Activated naive CD8-positive, alpha-beta T cell treated with anti-CD3 and anti-CD28 coated beads, Interleukin-2, amount 50 U/mL, for 16 hours (primary cell): ENCODE results near the gene SRD5A2.
"Not testable (repeated sequence)": the region's sequence is repeated elsewhere in the genome, so short reads cannot be mapped to it uniquely, and the experiment has no call there.

Source experiments
- DNase-seq: peaks from one replicate; pipeline ENCODE4 v3.0.0-alpha.2; 2020; ENCODE audit warnings: low read depth, low spot score

The SRD5A2 gene

DNA sequence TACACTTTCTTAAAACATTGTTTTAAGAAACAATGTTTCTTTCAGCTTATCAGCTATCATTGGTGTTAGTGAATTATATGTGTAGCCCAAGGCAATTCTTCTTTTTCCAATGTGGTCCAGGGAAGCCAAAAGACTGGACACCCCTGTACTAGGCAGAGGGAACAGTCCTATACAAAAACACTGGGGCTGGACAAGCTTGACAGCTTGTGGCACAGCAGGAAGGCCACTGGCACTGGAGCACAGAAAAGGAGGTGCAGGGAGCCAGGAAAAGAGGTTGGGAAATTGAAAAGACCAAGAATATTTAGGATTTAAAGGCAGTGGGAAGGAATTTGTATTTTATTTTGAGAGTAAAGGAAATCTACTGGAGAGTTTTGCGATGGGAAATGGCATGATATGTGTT lies 47.7 kb downstream of the SRD5A2 start:
- DNase-seq = no peak

GRCh38 chr2:31531101-31531500 lies 49.6 kb downstream of the SRD5A2 start:
- no peak for DNase-seq

- no peak for DNase-seq
These were observed 51.5 kb downstream of the SRD5A2 start for GRCh38 chr2:31529256-31529655.

DNA sequence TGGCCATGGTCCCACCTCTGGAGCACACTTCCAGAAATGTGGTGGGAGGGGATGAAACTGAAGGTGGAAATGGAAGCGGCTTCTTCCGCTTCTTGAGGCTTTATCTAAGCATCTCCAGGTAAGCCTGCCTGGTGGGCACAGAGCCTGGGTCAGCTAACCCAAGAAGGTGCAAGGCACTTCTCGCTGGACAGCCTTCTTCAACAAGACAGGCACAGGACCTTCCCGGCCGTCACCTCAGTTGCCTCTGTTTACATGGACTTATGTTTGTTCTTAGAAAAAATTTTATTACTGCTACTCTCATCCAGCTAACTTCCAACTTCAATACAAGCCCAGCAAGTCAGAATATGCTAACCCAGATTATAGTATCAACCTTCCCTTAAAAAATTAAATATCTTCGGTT lies 51.9 kb downstream of the SRD5A2 start:
- no peak for DNase-seq

DNA sequence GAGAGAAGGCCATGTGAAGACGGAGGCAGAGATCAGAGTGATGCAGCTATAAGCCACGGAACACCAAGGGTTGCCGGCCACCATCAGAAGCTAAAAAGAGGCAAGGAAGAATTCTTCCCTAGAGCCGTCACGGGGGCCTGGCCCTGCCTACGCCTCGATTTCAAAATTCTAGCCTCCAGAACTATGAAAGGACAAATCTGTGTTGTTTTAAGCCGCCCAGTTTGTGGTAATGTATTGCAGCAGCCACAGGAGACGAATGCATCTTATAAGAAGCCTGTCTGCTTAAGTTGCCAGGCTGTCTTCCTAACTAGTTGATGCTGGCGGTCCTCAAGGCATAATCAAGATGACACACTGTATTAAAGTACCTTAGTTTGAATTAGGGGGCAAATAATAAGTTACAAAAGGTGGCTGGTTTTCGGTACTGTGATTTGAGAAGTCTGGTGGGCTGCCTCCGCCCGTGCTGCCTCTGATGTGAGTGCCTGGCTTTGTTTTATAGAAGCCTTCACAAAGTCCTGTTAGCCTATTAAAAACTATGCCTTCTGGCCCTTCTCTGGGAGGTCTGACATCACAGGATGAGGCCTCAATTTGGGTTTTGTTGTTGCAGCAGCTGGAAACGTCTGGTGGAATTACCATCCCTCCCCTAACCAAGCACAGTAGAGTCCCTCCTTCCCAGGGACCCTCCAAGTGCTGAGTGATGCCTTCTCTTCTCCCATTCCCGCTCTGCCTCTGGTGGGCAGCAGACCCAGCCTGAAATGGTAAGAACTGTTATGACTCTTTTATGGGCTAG lies 53.6 kb downstream of the SRD5A2 start:
- DNase-seq = no peak

DNA sequence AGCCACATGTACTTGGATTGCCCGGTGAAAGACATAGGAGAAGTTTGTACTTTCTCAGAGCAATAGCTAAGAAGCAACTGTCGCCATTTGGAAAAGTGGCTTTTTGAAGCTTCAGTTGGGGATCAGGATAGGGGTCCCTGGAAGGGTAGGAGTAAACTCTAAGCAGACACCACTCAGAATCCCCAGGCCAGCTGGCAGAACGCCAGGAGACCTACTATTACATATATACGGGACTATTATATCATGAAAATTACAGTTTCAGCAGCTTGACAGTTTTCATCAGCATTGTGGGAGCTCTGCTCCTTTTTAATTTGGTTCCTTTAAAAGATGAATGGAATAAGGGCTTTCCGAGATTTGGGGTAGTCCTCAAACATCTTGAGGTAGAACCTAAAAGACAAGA lies 54.9 kb downstream of the SRD5A2 start:
- DNase-seq = no peak

GRCh38 chr2:31524592-31524991 lies 56.1 kb downstream of the SRD5A2 start:
- no peak for DNase-seq

DNA sequence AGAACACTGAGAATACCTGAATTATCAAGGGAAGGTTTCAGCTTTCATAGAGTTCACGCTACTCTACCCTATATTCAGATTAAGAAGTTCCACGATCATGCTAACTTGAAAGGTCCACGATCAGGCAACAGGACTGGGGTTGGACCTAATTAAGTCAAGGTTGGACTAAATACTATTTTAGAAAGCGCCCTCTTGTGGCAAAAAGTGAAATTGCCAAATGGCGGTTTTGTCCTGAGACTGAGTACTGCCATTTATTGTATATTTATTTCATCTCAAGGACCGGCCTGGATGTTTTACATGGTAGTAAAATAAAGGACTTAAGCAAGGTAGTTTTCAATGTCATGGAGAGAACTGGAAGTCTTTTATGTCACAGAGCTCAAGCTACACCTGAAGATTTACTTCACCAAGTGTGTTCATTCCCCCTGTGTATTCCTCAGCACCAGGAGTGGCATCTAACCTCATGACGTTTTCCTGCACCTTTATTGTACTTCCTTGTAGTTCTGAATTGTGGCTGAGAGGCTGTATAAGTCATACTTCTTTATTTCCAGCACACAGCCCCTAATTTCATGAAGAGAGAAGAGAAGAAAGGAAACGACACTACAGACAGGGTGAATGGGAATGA lies 56.8 kb downstream of the SRD5A2 start:
- peak; percentile 5 for DNase-seq

DNA sequence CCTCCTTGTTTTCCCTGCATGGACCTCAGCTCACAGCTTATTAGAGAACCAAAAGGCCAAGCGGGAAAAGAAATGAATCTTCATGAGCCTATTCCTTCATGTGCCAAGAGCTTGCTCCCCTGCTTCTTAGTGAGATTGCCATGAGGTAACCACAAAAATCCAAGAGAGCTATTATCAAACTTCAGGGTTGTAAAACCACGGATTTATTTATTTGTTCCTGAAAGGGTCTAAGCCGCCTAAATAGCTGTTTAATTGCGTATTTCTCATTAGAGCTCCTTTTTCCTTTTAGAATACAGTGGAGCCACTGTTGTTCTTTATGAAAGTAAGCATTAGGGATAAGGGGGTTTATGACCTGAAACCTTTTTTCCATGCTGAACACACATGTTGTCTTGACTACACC lies 58.0 kb downstream of the SRD5A2 start:
- no peak for DNase-seq

- DNase-seq = no peak
These were observed 63.1 kb downstream of the SRD5A2 start for GRCh38 chr2:31517442-31518203.

- no peak for DNase-seq
These were observed 65.2 kb downstream of the SRD5A2 start for GRCh38 chr2:31515586-31515985.

GRCh38 chr2:31513553-31513952 lies 67.2 kb downstream of the SRD5A2 start:
- no peak for DNase-seq

GRCh38 chr2:31511376-31511775 lies 69.4 kb downstream of the SRD5A2 start:
- DNase-seq = no peak

GRCh38 chr2:31505111-31505510 lies 75.6 kb downstream of the SRD5A2 start:
- DNase-seq = no peak

GRCh38 chr2:31504311-31504710 lies 76.4 kb downstream of the SRD5A2 start:
- DNase-seq = no peak

- DNase-seq = not testable (repeated sequence)
These were observed 84.3 kb downstream of the SRD5A2 start for GRCh38 chr2:31496451-31496874.

GRCh38 chr2:31489339-31489738 lies 91.4 kb downstream of the SRD5A2 start:
- DNase-seq = not testable (repeated sequence)

DNA sequence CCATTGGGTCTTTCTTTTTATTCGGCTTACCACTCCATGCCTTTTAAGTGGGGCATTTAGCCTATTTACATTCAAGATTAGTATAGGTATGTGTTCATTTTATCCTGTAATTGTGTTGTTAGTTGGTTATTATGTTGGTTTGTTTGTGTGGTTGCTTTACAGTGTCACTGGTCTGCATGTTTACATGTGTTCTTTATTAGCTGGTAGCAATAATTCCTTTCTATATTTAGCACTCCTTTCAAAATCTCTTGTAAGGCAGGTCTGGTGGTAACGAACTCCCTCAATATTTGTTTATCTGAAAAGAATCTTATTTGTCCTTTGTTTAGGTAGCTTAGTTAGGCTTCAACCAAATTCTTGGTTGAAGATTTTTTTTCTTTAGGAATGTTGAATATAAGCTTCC lies 97.5 kb downstream of the SRD5A2 start:
- no peak for DNase-seq

GRCh38 chr2:31476511-31477180 lies 104.1 kb downstream of the SRD5A2 start:
- no peak for DNase-seq

DNA sequence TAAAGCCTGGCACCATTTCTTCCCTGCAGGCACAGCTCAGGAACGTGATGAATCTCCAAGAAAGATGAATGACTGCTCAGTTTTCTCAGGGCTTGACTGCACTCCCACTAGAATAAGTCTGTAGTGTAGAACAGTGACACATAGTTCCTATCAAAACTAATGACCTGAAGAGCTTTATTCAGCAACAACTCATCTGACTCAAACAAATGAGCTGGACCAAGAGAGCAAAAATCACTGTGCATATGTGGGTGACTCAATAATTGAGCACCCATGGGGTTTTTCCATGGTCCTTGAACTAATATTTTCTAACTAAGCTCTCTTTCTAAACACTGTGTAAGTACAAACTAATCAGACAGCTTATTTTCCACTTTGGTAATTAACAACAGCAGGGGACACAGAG lies 105.0 kb downstream of the SRD5A2 start:
- no peak for DNase-seq

DNA sequence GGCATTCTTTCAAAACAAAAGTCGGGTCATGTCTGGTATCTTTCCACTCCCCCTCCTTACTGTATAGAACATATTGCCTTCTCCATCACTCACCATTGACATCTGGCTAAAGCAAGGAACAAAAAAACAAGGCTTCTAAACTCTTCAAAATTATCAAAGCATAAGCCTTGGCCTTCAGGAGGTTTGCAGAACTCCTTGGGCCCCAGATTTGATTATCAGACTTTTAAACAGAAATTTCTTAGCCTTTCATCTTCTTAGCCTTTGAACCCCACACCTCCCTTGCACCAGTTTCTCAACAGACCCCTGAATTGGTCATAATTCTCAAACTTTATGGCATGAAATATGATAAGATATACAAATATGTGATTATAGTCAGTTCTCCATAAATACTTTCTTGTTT lies 106.4 kb downstream of the SRD5A2 start:
- DNase-seq = no peak
